GM13977 (cell line): ENCODE measurements around the gene PPM1A.

Experiments
- DNase-seq: peaks from one replicate; pipeline ENCODE4 v3.0.0; 2012; ENCODE audit warnings: low spot score
- in situ Hi-C: fragments of 300-500 bp; cut with MboI; formaldehyde crosslinking; loops from one replicate; pipeline ENCODE4 v1.12.0; 2022; ENCODE audit warnings: low sequenced_read_pairs, low pct_unique_long_range_greater_than_20kb, mixed read lengths, inconsistent platforms; ENCODE audit not compliant: unreplicated experiment
- TF ChIP-seq, protein P1 (sequence below): IDR thresholded peaks from 2 replicates; pipeline ENCODE4 v1.5.1; 2012; ENCODE audit warnings: mild to moderate bottlenecking, control low read depth; ENCODE audit not compliant: insufficient read depth; ENCODE audit errors: extremely low read depth, missing control alignments

The PPM1A gene

DNA sequence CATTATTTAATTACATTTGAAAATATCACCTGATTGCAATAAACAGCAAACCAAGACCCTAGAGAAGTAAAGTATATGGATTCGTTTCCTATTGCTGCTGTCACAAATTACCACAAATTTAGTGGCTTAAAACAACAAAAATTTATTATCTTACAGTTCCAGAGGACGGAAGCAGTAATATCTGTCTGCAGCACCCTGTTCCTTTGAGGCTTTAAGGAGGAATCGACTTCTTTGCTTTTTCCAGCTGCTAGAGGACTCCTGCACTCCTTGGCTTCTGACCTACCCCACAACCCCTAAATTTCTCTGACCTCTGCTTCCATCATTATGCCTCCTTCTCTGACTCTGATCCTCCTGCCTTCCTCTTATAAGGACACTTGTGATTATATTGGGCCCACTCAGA lies 23.8 kb upstream of the PPM1A start:
- TF ChIP-seq, protein P1, sequence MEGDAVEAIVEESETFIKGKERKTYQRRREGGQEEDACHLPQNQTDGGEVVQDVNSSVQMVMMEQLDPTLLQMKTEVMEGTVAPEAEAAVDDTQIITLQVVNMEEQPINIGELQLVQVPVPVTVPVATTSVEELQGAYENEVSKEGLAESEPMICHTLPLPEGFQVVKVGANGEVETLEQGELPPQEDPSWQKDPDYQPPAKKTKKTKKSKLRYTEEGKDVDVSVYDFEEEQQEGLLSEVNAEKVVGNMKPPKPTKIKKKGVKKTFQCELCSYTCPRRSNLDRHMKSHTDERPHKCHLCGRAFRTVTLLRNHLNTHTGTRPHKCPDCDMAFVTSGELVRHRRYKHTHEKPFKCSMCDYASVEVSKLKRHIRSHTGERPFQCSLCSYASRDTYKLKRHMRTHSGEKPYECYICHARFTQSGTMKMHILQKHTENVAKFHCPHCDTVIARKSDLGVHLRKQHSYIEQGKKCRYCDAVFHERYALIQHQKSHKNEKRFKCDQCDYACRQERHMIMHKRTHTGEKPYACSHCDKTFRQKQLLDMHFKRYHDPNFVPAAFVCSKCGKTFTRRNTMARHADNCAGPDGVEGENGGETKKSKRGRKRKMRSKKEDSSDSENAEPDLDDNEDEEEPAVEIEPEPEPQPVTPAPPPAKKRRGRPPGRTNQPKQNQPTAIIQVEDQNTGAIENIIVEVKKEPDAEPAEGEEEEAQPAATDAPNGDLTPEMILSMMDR: no peak
- DNase-seq: no peak
- in situ Hi-C loops: no loop called here

DNA sequence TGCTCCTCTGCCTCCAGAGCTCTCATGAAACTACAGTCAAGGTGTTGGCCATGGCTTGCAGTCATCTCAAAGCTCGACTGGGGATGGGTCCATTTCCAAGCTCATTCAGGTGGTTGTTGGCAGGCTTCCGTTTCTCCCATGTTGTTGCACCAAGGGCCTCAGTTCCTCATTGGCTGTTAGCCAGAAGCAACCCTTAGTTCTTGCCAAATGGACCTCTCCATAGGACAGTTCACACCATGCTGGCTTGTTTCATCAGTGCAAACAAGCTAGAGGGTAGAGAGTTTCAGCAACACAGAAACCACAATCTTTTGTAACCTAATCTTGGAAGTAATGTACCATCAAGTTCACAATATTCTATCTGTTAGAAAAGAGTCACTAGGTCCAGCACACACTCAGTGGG lies 22.7 kb upstream of the PPM1A start:
- DNase-seq: no peak
- TF ChIP-seq, protein P1: no peak
- in situ Hi-C loops: no loop called here

DNA sequence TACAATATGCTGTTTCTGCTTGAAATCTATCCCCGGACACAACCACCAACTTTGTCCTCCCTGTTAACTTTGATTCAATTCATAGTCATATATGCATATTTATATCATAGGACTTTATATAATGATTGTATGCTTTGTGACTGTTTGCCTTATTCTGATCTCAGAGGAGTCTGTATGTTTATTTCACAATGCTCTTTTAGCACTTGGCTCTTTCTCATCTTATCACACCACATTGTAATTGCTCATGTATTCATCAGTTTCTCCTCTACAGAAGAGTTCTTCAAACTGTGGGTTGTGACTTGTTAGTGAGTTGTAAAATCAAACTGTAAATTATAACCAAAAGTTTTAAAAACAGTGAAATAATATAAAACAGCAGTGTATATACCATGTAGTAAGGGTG lies 21.7 kb upstream of the PPM1A start:
- in situ Hi-C loops: no loop called here
- no peak for DNase-seq
- TF ChIP-seq, protein P1: no peak

DNA sequence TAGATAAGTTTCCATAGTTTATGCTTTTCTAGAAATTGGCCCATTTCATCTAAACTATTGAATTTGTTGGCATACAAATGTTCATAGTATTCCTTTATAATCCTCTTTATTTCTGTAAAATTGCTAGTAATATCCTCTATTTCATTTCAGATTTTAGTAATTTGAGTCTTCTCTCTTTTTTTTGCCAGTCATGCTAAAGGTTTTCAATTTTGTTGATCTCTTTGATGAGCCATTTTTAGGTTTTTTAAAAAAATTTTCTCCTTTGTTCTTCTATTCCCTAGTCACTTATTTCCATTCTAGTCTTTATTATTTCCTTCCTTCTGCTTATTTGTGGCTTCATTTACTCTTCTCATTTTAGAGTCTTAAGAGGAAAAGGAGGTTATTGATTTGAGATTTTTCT lies 19.4 kb upstream of the PPM1A start:
- no peak for DNase-seq
- in situ Hi-C loops: no loop called here
- TF ChIP-seq, protein P1: no peak

DNA sequence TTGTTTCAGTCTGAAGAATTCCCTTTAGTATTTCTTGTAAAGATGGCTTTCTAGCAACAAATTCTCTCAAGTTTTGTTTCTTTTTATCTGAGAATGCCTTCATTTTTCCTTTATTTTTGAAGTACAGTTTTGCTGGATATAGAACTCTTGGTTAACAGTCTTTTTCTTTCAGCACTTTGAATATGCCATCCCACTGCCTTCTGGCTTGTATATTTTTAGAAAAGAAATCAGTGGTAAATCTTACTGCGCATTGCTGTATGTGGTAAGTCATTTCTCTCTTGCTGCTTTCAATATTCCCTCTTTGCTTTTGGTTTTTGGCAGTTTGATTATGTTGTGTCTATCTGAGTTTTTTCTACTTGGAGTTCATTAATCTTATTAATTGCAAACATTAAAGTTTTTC lies 16.8 kb upstream of the PPM1A start:
- in situ Hi-C loops: no loop called here
- TF ChIP-seq, protein P1: no peak
- no peak for DNase-seq

DNA sequence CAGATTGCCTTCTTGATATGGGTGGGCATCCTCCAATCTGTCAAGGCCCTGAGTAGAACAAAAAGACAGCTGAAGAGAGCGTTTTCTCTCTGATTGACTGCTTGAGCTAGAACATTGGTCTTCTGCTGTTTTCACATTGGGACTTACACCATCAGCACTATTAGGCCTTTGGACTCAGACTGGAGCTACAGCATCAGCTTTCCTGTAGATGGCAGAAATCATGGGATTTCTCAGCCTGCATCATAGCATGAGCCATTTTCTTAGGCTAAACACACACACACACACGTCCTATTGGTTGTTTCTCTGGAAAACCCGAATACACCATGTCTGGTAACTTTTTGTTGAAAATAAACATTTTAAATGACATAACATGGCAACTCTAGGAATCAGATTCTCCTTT lies 15.8 kb upstream of the PPM1A start:
- TF ChIP-seq, protein P1: no peak
- DNase-seq: no peak
- in situ Hi-C loops: no loop called here

DNA sequence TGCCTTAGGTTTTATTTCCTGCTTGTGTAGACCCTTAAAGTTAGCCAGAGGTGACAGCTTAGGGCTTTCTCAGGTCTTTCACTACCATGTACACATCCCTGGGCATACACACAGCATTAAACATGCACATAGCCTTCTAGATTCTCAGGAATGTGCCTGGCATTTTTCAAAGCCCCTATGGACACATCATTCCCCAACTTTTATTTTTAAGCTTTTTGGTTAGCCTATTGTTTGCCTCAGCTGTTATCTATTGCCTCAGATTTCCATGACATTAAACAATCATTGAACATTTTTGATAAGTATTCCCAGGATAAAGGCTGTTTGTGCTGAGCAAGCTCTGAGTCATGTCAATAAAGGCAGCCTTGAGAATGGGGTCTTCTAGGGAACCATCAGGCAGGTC lies 15.1 kb upstream of the PPM1A start:
- no peak for DNase-seq
- in situ Hi-C loops: no loop called here
- TF ChIP-seq, protein P1: no peak
